H9 (cell line): ENCODE data around the gene ADGRG1. TPM values are rescaled to one million over a fixed set of nuclear protein-coding genes. Genes with fewer than 3 reads are reported as not detected.
A peak's percentile ranks its signal among the peaks of the same experiment; 100 is the strongest.

Experiments used
- DNase-seq: peaks from one replicate; pipeline ENCODE4 v3.0.0-alpha.2; 2017
- H2AFZ ChIP-seq: one replicate; pipeline ENCODE4 v1.6.1; 2013; ENCODE audit warnings: mild to moderate bottlenecking, low read length, control low read depth, moderate library complexity
- H2AK5ac ChIP-seq: 2 replicates; pipeline ENCODE4 v1.6.1; 2013; ENCODE audit warnings: low read length, control low read depth, mixed read lengths; ENCODE audit not compliant: insufficient read length
- H2BK120ac ChIP-seq: one replicate; pipeline ENCODE4 v1.6.1; 2013; ENCODE audit warnings: low read depth, mild to moderate bottlenecking, low read length, control low read depth, inconsistent platforms; ENCODE audit not compliant: poor library complexity, severe bottlenecking
- H2BK12ac ChIP-seq: 2 replicates; pipeline ENCODE4 v1.6.1; 2013; ENCODE audit warnings: low read length, control low read depth, mixed read lengths, low read depth; ENCODE audit not compliant: insufficient read length
- H2BK15ac ChIP-seq: 2 replicates; pipeline ENCODE4 v1.6.1; 2013; ENCODE audit warnings: low read depth, low read length, control low read depth
- H2BK20ac ChIP-seq: one replicate; pipeline ENCODE4 v1.6.1; 2013; ENCODE audit warnings: low read depth, mild to moderate bottlenecking, low read length, control low read depth, inconsistent platforms; ENCODE audit not compliant: poor library complexity, severe bottlenecking
- H2BK5ac ChIP-seq: 2 replicates; pipeline ENCODE4 v1.6.1; 2013; ENCODE audit warnings: low read length, control low read depth, mixed read lengths; ENCODE audit not compliant: insufficient read length
- H3K14ac ChIP-seq: 2 replicates; pipeline ENCODE4 v1.6.1; 2013; ENCODE audit warnings: low read length, control low read depth; ENCODE audit not compliant: insufficient read depth
- H3K18ac ChIP-seq: 2 replicates; pipeline ENCODE4 v1.6.1; 2013; ENCODE audit warnings: low read depth, mild to moderate bottlenecking, mixed read lengths, low read length, control low read depth; ENCODE audit not compliant: insufficient read length
- H3K23ac ChIP-seq: 2 replicates; pipeline ENCODE4 v1.6.1; 2013; ENCODE audit warnings: low read length, control low read depth, mixed read lengths, low read depth; ENCODE audit not compliant: insufficient read length
- H3K23me2 ChIP-seq: 2 replicates; pipeline ENCODE4 v1.6.1; 2013; ENCODE audit warnings: low read depth, mild to moderate bottlenecking, mixed read lengths, low read length, control low read depth; ENCODE audit not compliant: insufficient read length, poor library complexity, severe bottlenecking
- H3K27ac ChIP-seq: 2 replicates; pipeline ENCODE4 v1.5.1; 2013; ENCODE audit warnings: low read length, control low read depth, mixed read lengths, low read depth; ENCODE audit not compliant: insufficient read length
- H3K27me3 ChIP-seq: 2 replicates; pipeline ENCODE4 v1.6.1; 2013; ENCODE audit warnings: low read length, control low read depth, inconsistent platforms; ENCODE audit not compliant: insufficient read depth
- H3K4ac ChIP-seq: 2 replicates; pipeline ENCODE4 v1.6.1; 2013; ENCODE audit warnings: low read depth, mild to moderate bottlenecking, control low read depth, inconsistent platforms, low read length, moderate library complexity
- H3K4me1 ChIP-seq: 2 replicates; pipeline ENCODE4 v1.6.1; 2013; ENCODE audit warnings: low read length, control low read depth, inconsistent platforms; ENCODE audit not compliant: insufficient read depth
- H3K4me2 ChIP-seq: 2 replicates; pipeline ENCODE4 v1.6.1; 2013; ENCODE audit warnings: low read length, control low read depth, mixed read lengths; ENCODE audit not compliant: insufficient read length, insufficient read depth
- H3K56ac ChIP-seq: 2 replicates; pipeline ENCODE4 v1.6.1; 2013; ENCODE audit warnings: low read depth, mild to moderate bottlenecking, mixed read lengths, low read length, control low read depth; ENCODE audit not compliant: insufficient read length
- H3K79me1 ChIP-seq: 2 replicates; pipeline ENCODE4 v1.6.1; 2013; ENCODE audit warnings: low read depth, mild to moderate bottlenecking, moderate library complexity, low read length, control low read depth, inconsistent platforms; ENCODE audit not compliant: insufficient read depth, poor library complexity, severe bottlenecking
- H3K79me2 ChIP-seq: 2 replicates; pipeline ENCODE4 v1.6.1; 2013; ENCODE audit warnings: low read length, control low read depth, inconsistent platforms; ENCODE audit not compliant: insufficient read depth
- H3K9ac ChIP-seq: 2 replicates; pipeline ENCODE4 v1.6.1; 2013; ENCODE audit warnings: low read length, control low read depth, mixed read lengths; ENCODE audit not compliant: insufficient read length; ENCODE audit errors: extremely low read depth
- H3K9me3 ChIP-seq: one replicate; pipeline ENCODE4 v1.6.1; 2013; ENCODE audit warnings: low read depth, low read length, inconsistent platforms; ENCODE audit not compliant: control insufficient read depth
- H3T11ph ChIP-seq: one replicate; pipeline ENCODE4 v1.6.1; 2013; ENCODE audit warnings: mild to moderate bottlenecking, low read length, control low read depth, inconsistent platforms
- H4K20me1 ChIP-seq: one replicate; pipeline ENCODE4 v1.6.1; 2013; ENCODE audit not compliant: control insufficient read depth, insufficient read length, insufficient read depth
- H4K5ac ChIP-seq: 2 replicates; pipeline ENCODE4 v1.6.1; 2013; ENCODE audit warnings: low read depth, mild to moderate bottlenecking, mixed read lengths, low read length, control low read depth; ENCODE audit not compliant: insufficient read length
- H4K8ac ChIP-seq: replicated peaks from 2 replicates; pipeline ENCODE4 v1.6.1; 2013; ENCODE audit warnings: low read length, control low read depth, mixed read lengths, low read depth; ENCODE audit not compliant: insufficient read length
- H4K91ac ChIP-seq: 2 replicates; pipeline ENCODE4 v1.6.1; 2013; ENCODE audit warnings: low read depth, mild to moderate bottlenecking, moderate library complexity, mixed read lengths, low read length, control low read depth; ENCODE audit not compliant: insufficient read length
- H3K27ac Mint-ChIP-seq, 3 experiments: 2 replicates in 2 of 3; 3 replicates in 1 of 3; pipeline ENCODE4 v1.8.0; 2020 to 2021; ENCODE audit warnings: mixed read lengths in 3 of 3, mild to moderate bottlenecking in 1 of 3, moderate library complexity in 1 of 3
- H3K27me3 Mint-ChIP-seq: 2 replicates; pipeline ENCODE4 v1.8.0; 2021; ENCODE audit warnings: low read depth, mild to moderate bottlenecking, moderate library complexity, mixed read lengths
- H3K36me3 Mint-ChIP-seq, 3 experiments: 2 replicates in 2 of 3; 3 replicates in 1 of 3; pipeline ENCODE4 v1.8.0; 2020 to 2021; ENCODE audit warnings: low read depth in 3 of 3, mixed read lengths in 3 of 3; ENCODE audit not compliant: insufficient read depth in 1 of 3
- H3K4me1 Mint-ChIP-seq, 2 experiments: 2 replicates each; pipeline ENCODE4 v1.8.0; 2020; ENCODE audit warnings: mixed read lengths in 2 of 2
- H3K4me3 Mint-ChIP-seq, 2 experiments: 2 replicates in 1 of 2; 3 replicates in 1 of 2; pipeline ENCODE4 v1.8.0; 2020 to 2021; ENCODE audit warnings: mild to moderate bottlenecking in 2 of 2, mixed read lengths in 2 of 2, moderate library complexity in 1 of 2
- H3K9me3 Mint-ChIP-seq, 2 experiments: 2 replicates in 1 of 2; 3 replicates in 1 of 2; pipeline ENCODE4 v1.8.0; 2020; ENCODE audit warnings: mild to moderate bottlenecking in 2 of 2, mixed read lengths in 2 of 2, moderate library complexity in 1 of 2
- WGBS: extraction: QIAGEN DNeasy Blood & Tissue Kit; methylation state at CpG from one replicate; pipeline ENCODE4 v1.1.7; 2013; ENCODE audit warnings: missing lambda C conversion rate, low lambda C conversion rate, mixed read lengths; ENCODE audit not compliant: insufficient read length; ENCODE audit errors: extremely low coverage; 5-methylcytosine and 5-hydroxymethylcytosine counted together
- total RNA-seq: library from RNA; stranded (reverse); gene quantifications from 2 replicates; pipeline ENCODE4 v1.2.1, GENCODE V29; 2021
- TF ChIP-seq, protein P1 (sequence below): fragments of 200-600 bp; sonication (generic); conservative IDR thresholded peaks from 3 replicates; pipeline ENCODE4 v1.8.0; 2021; ENCODE audit warnings: antibody characterized with exemption, mild to moderate bottlenecking

Gene ADGRG1
- total RNA-seq, 1 experiment from 2014 or later, result 1.1 TPM

DNA sequence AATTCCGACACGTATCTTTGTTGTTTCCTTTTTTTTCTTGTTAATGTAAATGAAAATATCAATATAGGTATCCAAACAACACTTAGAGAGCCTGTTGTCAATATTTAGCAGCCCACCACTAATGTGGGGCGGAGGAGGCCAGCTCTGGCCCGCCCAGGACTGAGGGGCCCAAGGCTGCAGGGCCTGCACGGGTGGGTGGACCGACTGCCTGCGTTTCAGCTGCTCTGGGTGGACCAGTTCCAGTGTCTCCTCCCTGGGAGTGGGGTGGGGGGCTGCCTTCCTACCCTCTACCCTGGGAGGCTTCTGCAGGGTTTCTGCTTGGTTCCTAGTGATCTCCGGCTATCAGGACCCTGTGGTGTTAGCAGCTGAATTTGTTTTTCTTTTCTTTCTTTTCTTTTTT, 15.9 kb upstream of the ADGRG1 start:
- Histone ChIP-seq H4K5ac (no peak overlapping the region), H2BK20ac (no peak overlapping the region), H3K23ac (no peak overlapping the region), H3K56ac (no peak overlapping the region), H2AK5ac (no peak overlapping the region), H3K9ac (no peak overlapping the region), H3K79me1 (no peaks in the 10 kb centered on the region), H3K4me2 (no peak overlapping the region), H3K23me2 (no peaks in the 10 kb centered on the region), H2AFZ (no peak overlapping the region), H2BK5ac (no peak overlapping the region), H3K79me2 (no peaks in the 10 kb centered on the region), H2BK120ac (no peak overlapping the region), H4K91ac (no peak overlapping the region), H3K27ac (no peak overlapping the region), H3K18ac (no peak overlapping the region), H4K8ac (no peak overlapping the region), H3T11ph (no peak overlapping the region), H3K4me1 (no peaks in the 10 kb centered on the region), H3K27me3 (no peaks in the 10 kb centered on the region), H2BK12ac (no peak overlapping the region), H4K20me1 (no peaks in the 10 kb centered on the region), H2BK15ac (no peak overlapping the region), H3K14ac (no peak overlapping the region), H3K9me3 (no peaks in the 10 kb centered on the region), H3K4ac (no peak overlapping the region)
- H3K27ac Mint-ChIP-seq, result no peak overlapping the region
- DNase-seq, result peak; percentile 14
- no peaks in the 10 kb centered on the region for H3K9me3 Mint-ChIP-seq
- peaks cover 2% of the 10 kb centered on the region for H3K27me3 Mint-ChIP-seq
- H3K36me3 Mint-ChIP-seq, result no peaks in the 10 kb centered on the region
- no CpG with 5 or more reads among the region's 8 CpGs for WGBS
- H3K4me3 Mint-ChIP-seq, result no peak overlapping the region
- H3K4me1 Mint-ChIP-seq, result peaks cover 4 to 16% of the 10 kb centered on the region in 2 experiments; a peak in 2 of 4 replicates
- TF ChIP-seq, protein P1, sequence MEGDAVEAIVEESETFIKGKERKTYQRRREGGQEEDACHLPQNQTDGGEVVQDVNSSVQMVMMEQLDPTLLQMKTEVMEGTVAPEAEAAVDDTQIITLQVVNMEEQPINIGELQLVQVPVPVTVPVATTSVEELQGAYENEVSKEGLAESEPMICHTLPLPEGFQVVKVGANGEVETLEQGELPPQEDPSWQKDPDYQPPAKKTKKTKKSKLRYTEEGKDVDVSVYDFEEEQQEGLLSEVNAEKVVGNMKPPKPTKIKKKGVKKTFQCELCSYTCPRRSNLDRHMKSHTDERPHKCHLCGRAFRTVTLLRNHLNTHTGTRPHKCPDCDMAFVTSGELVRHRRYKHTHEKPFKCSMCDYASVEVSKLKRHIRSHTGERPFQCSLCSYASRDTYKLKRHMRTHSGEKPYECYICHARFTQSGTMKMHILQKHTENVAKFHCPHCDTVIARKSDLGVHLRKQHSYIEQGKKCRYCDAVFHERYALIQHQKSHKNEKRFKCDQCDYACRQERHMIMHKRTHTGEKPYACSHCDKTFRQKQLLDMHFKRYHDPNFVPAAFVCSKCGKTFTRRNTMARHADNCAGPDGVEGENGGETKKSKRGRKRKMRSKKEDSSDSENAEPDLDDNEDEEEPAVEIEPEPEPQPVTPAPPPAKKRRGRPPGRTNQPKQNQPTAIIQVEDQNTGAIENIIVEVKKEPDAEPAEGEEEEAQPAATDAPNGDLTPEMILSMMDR, result no peak
